Activated T-helper 1 cell treated with anti-CD3 and anti-CD28 coated beads, Interleukin-2, amount 50 U/mL, for 16 hours (primary cell): Measurements from ENCODE around the gene USP37.

Source experiments
- DNase-seq, 2 donors: peaks; one replicate each; pipeline ENCODE4 v3.0.0-alpha.2; 2020; ENCODE audit warnings: low read depth in 1 of 2, low spot score in 1 of 2

Gene USP37

DNA sequence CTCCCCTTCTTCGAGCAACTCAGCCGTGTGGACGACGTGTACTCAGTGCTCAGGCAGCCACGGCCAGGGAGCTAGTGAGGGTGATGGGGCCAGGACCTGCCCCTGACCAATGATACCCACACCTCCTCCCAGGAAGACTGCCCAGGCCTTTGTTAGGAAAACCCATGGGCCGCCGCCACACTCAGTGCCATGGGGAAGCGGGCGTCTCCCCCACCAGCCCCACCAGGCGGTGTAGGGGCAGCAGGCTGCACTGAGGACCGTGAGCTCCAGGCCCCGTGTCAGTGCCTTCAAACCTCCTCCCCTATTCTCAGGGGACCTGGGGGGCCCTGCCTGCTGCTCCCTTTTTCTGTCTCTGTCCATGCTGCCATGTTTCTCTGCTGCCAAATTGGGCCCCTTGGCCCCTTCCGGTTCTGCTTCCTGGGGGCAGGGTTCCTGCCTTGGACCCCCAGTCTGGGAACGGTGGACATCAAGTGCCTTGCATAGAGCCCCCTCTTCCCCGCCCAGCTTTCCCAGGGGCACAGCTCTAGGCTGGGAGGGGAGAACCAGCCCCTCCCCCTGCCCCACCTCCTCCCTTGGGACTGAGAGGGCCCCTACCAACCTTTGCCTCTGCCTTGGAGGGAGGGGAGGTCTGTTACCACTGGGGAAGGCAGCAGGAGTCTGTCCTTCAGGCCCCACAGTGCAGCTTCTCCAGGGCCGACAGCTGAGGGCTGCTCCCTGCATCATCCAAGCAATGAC lies 163.6 kb downstream of the USP37 start:
- DNase-seq = no peak

DNA sequence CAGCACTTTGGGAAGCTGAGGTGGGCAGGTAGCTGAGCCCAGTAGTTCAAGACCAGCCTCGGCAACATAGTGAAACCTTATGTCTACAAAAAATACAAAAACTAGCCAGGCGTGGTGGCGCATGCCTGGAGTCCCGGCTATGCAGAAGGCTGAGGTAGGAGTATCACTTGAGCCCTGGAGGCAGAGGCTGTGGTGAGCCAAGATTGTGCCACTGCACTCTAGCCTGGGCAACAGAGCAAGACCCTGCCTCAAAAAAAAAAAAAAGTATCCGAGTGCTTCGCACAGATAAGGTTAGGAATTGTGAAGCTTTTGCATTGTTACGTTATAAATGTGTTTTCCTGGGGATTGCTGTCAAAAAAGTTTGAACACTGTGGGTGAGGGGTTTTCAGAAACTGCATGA lies 164.3 kb downstream of the USP37 start:
- DNase-seq = no peak

GRCh38 chr2:218402911-218403411 lies 165.2 kb downstream of the USP37 start:
- DNase-seq = no peak

DNA sequence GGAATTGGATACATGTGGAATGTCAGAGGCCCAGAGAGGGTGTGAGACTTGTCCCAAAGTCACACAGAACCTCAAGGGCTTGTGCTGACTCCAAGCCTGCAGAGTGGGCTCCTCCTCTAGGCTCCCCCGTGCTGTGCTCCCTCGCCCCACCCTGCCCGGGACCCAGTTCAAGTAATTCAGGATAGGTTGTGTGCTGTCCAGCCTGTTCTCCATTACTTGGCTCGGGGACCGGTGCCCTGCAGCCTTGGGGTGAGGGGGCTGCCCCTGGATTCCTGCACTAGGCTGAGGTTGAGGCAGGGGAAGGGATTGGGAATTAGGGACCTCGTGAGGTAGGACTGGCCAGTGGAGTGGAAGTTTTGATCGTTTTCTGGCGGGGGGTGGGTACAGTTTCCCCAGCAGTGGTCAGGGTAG lies 165.7 kb downstream of the USP37 start:
- DNase-seq = no peak

DNA sequence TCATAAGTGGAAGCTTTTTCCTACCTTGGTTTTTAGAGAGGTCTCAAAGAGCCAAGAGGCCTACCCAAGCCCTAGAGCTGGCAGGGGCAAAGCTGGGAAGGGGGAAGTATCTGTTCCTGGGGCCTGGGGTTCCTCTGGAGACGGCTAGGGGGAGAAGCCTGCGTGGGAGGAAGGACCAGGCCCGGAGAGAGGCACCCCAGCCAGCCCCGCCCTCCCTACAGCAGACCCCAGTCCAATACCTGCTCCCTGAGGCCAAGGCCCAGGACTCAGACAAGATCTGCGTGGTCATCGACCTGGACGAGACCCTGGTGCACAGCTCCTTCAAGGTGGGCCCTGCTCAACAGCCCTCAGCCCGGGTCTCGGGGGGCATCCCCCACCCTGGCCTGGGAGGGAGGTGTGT lies 166.3 kb downstream of the USP37 start:
- no peak for DNase-seq

DNA sequence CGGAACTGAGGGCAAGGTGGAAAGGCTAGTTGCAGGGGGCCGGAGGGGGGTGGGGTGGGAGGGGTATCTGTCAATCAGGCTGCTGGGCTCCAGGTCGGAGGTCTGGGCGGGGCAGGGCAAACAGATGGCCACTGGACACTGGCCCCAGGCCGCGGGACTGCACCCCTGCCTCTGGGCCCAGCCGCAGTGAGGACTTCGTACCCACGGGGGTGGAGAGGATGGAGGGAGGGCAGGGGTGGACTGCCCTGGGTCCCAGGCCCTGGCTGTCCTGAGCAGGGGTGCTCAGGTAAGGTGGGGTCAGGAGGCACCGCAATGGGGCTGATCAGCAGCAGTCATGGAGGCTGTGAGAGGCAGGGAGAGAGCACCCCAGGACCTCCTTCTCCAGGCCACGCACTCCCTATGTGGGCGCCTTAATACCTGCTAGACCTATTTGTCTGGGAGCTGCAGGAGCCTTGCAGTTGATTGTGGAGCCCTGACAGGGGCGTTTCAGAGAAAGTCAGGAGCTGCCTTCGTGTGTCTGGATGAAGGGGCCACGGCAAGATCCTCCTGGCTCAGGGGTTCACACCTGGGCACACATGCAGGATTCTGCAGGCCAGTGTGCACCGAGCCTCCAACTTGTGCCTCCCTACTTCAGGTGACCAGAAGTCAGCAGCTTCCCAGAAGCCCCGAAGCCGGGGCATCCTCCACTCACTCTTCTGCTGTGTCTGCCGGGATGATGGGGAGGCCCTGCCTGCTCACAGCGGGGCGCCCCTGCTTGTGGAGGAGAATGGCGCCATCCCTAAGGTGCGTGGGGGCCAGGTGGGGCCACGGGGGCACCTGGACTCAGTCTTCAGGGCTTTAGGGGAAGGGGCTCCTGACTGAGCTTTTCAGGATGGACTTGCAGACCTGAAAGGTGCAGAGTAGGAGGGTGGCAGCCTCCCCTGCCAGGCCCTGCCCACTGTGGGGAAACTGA lies 166.9 kb downstream of the USP37 start:
- DNase-seq = no peak
